ENCODE data around the gene CCL4.

- no peak for TF ChIP-seq CTCF (IDR thresholded peaks at IDR 0.05 in 2 of 3, conservative IDR thresholded peaks at IDR 0.05 in 1 of 3; ENCODE audit: borderline replicate concordance in 1 of 3, insufficient read depth in 1 of 3, low read depth in 2 of 3, low read length in 2 of 3)
- no peak for TF ChIP-seq TCF7L2 (IDR thresholded peaks at IDR 0.05; ENCODE audit: borderline replicate concordance, extremely low read depth, insufficient read depth, insufficient read length)
- no peak for TF ChIP-seq SP1 (IDR thresholded peaks at IDR 0.05; ENCODE audit: low read depth)
- no peak for TF ChIP-seq POLR2AphosphoS5 (IDR thresholded peaks at IDR 0.05; ENCODE audit: low read depth, low read length)
- no peak for TF ChIP-seq EZH2 (IDR thresholded peaks at IDR 0.05)
Observed at GRCh38 chr17:36130346-36130745, 26.7 kb downstream of the CCL4 start.
